Inflammatory macrophage treated with lipopolysaccharide for 1 hour (primary cell): ENCODE data around the gene SBNO2.

Experiments used
- DNase-seq, 2 donors: peaks; one replicate each; pipeline ENCODE4 v3.0.0-alpha.2; 2020 to 2022

Gene SBNO2

DNA sequence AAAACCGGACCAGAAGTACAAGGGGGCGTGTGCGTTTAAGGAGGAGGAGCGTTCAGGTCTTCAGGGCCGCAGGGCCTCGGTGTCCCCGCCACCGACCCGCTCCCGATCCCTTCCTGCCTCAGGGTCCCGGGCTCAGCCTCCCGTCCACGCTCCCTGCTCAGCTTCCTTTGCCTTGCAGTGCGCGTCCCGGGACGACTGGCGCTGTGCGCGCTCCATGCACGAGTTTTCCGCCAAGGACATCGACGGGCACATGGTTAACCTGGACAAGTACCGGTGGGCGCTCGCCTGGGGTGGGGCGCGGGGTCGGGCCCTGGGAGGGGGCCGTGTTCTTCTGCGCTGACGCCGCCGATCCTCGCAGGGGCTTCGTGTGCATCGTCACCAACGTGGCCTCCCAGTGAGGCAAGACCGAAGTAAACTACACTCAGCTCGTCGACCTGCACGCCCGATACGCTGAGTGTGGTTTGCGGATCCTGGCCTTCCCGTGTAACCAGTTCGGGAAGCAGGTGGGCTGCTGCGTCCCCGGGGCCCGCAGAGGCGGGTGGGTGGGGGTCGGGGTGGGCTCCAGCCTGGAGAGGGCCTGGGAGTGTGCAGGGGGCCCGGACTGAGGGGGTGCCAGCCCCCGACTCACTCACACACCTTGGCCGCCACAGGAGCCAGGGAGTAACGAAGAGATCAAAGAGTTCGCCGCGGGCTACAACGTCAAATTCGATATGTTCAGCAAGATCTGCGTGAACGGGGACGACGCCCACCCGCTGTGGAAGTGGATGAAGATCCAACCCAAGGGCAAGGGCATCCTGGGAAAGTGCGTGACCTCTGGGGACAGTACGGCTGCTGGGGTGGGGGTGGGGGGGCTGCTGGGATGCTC lies 68.8 kb downstream of the SBNO2 start:
- DNase-seq: no peak

DNA sequence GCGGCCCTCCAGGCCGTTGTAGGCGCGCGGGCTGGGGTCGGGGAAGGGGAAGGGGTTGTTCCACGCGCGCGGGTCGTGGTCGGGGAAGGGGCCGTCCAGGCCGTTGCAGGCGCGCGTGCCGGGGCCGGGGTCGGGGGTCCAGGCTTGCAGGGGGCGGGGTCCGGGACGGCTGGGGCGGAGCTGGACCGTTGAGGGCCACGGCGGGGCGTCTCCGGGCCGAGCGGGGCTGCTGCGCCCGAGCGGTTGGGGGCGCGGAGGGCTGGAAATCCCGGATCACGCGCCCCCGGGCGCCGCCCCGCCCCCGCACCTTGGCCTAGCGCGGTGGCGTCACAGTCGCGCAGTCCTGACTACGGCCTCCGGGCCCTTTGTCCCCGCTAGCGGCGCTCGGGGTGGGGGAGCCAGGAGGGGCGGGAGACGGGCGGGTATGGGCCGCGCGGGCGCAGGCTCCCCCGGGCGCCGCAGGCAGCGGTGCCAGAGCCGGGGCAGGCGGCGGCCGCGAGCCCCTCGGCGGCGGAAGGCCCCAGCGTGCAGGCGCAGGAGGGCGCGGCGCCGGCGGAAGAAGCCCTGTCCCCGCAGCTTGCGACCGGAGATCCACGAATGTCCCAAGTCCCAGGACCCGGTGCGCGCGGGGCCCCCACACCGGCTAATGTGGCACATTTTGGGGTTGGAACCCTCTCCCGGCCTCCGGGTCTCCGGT lies 69.6 kb downstream of the SBNO2 start:
- peak; percentile 89 to 90 for DNase-seq

DNA sequence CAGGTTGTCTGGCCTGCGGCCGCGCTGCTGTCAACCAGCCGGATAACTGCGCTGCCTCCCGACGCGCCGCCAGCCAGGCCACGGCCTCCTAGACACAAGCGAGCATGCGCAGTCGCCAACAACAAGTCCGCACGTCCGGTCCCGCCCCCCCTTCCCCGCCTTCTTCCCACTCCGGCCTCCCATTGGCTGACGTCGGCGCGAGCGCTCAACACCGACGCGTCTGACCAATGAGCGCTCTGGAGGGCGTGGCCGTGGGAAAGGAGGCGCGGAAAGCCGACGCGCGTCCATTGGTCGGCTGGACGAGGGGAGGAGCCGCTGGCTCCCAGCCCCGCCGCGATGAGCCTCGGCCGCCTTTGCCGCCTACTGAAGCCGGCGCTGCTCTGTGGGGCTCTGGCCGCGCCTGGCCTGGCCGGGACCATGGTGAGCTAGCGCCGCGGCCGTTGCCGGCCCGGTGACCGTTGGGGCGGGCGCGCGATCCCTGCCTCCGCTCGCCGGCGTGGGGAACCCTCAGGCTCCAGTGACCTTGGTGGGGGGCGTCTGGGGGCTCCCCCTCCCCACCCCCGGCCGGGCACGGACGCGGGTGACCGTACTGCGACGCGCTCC lies 70.3 kb downstream of the SBNO2 start, which contains the start of gene GPX4:
Gene GPX4, plus strand, starts transcription at position 287 of the 603 bp plus-strand sequence. Its CDS starts 50 bp downstream, at position 337.
- peak; percentile 99 for DNase-seq

DNA sequence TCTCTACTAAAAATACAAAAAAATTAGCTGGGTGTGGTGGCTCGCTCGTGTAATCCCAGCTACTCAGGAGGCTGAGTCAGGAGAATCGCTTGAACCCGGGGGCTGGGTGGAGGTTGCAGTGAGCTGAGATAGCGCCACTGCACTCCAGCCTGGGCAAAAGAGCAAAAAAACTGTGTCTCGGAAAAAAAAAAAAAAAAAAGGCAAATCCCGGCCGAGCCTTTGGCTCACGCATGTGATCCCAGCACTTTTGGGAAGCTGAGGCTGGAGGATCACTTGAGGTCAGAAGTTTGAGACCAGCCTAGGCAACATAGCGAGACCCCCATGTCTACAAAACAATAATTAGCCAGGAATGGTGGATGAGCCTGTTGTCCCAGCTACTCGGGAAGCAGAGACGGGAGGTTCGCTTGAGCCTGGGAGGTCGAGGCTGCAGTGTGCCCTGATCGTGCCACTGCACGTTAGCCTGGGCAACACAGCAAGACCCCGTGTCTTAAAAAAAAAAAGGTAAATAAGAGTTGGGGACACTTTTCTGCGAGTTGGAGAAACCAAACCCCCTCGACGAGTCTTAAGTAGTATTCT lies 70.8 kb downstream of the SBNO2 start:
- no peak for DNase-seq

DNA sequence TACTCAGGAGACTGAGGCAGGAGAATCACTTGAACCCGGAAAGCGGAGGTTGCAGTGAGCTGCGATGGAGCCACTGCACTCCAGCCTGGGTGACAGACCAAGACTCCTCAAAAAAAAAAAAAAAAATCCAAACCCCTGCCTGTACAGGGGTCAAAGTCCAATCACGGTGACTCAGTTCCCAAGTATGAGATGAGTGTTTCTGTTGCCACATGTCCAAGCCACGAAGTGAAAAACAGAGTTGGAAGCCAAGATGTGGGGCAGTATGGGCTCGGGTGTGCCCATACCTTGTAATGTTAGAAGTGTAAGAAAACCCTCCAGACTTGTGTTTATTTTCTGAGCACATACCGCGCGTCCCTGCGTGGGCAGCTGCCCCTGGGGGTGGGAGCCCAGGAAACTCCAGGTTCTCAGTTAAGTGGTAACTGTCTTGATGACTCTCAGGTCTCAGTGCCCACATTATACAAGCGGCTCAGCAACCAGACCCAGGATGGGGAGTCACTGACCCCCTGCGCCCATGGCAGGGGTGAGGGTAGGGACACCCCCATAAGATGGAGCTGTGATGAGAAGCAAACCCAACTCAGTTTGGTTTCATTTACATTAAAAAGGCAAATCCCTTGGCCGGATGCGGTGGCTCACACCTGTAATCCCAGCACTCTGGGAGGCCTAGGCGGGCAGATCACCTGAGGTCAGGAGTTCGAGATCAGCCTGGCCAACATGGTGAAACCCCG lies 71.5 kb downstream of the SBNO2 start:
- peak; percentile 68 to 87 for DNase-seq

DNA sequence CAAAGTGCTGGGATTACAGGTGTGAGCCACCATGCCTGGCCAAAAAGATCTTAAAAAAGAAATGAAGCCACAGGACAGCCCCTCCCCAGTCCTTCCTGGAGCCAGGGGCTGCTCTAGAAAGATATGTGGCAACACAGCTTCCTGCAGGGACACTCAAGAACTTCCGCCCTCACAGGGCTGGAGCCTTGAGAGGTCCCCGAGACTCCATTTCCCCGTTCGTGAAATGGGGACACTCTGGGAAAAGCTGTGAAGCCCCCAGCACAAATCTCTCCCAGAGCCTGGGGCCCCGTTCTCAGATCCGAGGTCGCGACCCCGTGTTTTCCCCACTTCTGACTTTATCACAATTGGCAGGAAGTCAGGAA lies 72.8 kb downstream of the SBNO2 start:
- DNase-seq: peak; percentile 54 to 76

DNA sequence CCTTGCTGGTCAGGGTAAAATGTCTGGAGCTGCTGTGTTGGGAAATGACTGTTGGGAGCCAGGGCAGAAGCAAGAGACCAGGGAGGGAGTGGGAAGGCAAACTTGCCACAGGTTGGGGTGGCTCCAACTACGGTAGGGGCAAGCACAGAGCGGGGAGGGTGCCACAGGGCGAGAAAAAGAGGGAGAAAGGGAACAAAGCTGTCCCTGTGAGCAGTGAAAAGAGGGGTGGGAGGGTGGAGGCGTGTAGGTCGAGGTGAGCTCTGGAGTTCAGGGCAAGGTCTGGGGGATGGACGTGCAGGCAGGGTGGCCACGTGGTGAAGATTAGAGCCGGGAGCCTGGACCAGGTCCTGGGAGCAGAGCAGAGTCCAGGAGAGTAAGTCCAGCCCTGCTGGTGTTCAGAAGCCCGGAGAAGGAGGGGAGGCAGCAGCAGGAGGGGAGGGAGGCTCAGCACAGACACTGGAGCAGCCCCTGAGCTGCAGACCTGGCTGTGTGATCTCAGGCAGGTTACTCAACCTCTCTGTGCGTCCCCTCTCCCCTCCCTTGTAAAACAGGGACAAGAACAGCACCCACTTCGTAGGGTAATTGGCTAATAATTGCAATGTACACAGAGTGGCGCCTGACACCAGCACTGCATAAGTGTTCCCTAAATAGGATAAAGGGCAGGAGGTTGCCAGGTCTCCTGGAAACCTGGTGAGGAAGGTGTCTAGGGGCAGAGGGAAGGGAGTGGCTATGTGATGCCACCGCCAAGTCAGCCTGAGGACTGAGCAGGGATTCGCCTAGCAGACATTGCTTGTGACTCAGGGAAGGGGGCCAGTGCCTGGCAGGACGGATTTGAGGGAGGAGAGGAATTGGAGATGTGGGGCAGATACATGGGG lies 75.7 kb downstream of the SBNO2 start:
- DNase-seq: no peak

DNA sequence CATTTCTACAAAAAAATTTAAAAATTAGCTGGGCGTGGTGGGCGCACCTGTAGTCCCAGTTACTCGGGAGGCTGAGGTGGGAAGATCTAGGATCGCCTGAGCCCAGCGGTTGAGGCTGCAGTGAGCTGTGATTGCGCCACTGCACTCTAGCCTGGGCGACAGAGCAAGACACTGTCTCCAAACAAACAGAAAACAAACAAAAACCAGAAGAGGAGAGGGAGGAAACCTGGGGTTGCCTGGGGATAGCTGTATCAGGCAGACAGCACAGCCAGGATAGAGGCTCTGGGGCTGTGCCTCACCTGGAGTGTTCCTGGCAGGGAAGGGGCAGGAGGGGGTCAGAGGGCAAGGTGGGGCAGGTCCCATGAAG lies 76.3 kb downstream of the SBNO2 start:
- no peak for DNase-seq

DNA sequence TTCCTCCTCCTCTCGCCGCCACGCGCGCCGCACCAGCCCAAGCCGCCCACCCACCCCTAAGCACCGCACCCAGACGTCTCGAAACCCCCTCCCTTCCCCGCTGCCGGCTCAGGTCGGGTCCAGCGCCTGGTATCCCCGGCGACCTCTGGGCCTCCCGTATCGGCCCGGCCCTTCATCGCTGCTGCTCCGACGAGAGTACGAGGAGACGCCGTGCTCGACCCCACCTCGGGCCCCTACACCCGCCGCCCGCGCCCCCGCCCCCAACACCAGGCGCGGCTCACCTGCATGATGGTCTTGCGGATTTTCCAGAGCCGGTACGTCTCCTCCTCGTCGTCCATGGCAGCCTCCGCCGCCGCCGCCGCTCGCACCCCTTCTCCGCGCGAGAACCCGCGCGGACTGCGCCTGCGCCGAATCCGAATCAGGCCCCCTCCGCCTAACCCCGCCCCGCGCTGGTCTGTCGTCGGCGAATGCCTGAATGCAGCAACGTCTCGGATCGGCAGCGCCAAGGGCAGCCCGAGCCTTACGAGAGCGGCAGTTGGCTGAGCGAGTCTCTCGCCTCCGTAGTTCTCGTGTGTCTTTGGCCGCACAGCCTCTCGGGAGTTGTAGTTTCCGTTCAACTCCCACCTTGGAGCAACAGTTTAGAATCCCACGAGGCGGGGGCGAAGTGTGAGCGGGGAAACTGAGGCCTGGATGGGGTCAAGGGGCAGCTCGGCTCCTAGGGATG lies 78.9 kb downstream of the SBNO2 start, which contains the start of gene POLR2E:
Gene POLR2E, minus strand, starts transcription at position 398 of the 724 bp plus-strand sequence. Its CDS starts 60 bp downstream, at position 338.
- DNase-seq: peak; percentile 95 to 99

DNA sequence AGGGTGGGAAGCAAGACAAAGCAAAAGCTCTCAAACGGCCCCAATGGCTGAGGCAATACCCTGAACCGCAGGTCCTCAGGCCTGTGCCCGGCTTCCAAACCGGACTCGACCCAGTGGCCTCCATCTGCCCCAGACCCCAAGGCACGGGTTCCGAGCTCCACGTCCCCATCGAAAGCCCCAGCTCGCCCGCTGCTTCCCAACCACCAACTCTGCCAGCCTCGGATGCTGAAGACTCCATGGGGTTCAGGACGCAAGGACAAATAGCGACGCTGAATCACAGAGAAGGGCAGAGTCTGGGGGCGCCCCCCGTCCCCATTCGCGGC lies 79.5 kb downstream of the SBNO2 start:
- no peak for DNase-seq

DNA sequence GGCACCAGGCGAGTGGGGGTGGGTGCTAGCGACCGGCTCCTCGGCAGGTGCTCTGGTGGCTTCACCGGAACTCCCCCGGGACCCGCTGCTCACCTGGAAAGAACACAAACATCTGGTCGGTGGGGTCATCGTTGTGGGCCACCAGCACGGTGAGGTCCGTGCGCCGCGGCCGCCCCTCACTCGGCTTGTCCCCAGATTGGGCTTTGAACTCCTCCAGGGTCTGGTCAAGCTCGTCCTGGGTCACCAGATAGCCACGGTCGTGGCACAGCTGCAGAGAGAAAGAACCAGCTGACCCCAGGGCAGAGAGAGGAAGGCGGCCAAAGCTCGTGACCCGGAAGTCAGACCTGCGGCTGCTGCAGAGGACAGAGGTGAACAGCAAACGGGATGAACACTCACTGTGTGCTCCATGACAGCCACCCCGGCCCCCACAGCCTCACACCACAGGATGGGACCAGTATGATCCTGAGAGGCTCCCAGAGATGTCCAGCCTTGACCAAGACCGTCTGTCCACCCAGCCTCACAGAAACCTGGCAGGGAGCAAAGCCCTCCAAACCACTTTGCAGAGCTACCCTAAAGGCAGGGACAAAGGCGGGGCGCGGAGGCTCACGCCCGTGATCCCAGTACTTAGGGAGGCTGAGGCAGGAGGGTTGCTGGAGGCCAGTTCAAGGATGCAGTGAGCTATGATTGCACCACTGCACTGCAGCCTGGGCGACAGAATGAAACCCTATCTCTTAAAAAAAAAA lies 80.1 kb downstream of the SBNO2 start:
- DNase-seq: no peak

DNA sequence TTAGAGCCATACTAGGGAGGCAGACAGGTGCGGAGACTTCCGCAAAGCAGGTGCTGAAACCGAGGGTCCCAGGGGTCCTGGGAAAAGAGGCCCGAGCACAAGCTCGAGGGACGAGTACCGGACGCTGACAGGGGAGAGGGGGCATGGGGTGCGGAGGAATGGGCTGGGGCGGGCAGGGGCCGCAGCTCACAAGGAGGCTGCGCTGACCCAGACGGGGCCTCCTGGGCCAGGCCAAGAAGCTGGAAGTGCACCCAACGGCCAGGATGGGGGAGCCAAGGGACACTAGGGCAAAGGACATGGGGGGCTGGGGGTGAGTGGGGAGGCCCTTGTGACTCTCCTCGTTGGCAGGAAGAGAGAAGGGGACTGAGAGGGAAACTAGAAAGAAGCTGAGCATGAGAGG lies 80.7 kb downstream of the SBNO2 start:
- no peak for DNase-seq

DNA sequence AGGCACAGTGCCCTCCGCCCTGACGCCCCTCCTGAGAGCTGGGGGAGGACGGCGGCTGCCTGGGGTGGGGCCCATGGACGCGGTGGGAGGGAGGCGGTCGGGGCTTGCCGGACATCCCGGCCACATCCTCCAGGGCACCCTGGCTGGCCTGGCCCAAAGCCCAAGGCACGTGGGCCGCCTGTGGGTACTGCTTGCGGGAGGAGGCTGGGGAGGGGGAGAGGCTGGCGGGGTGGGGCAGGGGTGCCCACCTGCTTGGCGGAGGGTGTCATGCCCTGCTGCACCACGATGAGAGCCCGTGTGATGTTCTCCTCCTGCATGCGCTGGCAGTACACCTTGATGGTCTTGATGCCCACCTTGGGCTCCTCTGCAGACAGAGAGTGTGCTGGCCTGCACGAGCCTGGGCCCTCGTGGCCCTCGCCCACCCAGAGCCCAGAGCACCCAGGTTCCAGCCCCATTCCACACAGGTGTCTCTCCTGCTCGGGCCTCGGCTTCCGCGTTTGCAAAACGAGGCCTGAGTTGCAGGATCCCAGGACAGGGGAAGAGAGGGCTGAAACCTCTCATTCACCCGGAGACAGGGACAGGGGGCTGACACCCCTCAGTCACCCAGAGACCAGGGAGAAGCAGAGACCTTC lies 82.4 kb downstream of the SBNO2 start:
- no peak for DNase-seq

DNA sequence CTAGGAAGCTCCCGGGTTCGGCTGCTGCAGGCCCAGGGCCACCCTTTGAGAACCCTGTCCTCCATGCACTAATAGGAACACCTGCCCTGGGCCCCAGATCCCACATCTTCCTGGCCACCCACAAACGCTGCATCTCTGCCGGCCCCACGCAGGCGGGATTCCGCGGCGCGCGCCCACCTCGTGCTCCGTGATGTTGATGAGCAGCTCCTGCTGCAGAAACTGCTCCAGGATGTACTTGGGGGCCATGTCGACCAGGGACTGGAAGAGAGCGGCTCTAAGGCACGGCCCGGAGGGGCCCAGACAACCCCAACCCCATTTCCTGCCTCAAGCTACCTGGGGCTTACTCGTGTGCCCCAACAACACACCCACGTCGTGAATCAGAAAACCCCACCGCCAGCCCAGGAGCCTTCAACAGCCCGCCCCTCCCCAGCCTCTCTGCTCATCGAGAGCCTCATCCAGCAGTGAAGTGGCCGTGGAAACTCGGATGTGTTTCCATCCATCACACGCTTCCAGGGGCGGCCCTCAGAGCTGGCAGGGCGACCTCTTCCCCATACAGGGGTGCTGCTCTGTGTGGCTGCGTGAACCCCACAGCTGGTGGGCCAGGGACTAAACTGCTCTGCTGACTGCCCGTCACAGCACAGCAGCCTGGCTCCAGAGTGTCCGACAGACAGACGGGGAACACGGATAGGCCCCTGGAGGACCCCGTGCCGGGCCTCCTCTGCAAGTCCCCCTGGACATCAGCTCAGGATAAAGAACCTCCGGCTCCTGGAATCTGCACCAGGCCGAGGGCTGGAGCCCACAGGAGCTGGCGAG lies 83.1 kb downstream of the SBNO2 start:
- no peak for DNase-seq

DNA sequence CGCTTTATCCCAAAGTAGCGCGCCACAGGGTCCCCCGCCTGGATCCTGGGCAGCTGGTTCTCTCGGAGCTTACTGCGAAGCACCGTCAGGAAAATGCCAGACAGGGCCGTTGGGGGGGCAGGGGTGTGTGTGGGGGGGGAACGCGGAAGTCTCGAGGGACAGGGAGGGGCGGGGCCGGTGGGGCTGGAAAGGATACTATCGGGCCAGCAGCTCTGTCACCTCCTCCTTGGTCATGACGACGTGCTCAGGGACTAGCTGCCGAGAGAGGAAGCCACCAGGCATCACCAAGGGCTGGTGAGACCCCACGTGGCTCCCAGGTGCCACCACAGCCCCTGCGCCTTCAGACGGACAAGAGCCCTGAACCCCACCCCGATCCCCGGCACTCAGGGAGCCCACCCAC lies 84.2 kb downstream of the SBNO2 start:
- DNase-seq: no peak

DNA sequence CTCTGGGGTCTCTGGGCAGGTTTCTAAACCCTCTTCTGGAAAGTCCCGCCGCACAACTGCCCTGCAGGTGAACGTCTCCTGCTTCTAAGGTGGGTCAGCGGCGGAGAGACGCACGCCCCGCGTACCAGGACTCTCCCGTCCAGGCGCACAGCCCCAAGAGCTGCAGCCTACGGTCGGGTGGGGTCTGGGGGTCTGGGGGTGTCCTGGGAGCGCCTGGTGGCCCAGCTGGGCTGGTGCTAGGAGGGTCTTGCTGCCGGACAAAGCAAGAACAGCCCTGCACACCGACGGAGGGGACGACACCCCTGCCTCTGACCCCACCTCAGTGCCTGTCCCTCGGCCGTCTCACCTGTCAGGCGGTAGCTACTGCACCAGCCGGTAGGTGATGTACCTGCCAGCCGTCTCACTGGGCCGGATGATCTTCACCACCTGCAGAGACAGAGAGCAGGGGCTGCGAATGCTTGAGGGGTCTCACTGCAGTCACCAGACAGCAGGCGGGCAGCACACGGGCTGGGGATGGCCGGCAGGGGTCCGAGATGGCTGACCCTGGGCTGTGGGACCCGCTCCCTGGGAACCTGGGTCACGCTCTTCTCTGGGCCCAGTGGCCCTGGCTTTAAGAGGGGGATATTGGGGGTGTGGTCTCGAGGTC lies 84.8 kb downstream of the SBNO2 start:
- no peak for DNase-seq

DNA sequence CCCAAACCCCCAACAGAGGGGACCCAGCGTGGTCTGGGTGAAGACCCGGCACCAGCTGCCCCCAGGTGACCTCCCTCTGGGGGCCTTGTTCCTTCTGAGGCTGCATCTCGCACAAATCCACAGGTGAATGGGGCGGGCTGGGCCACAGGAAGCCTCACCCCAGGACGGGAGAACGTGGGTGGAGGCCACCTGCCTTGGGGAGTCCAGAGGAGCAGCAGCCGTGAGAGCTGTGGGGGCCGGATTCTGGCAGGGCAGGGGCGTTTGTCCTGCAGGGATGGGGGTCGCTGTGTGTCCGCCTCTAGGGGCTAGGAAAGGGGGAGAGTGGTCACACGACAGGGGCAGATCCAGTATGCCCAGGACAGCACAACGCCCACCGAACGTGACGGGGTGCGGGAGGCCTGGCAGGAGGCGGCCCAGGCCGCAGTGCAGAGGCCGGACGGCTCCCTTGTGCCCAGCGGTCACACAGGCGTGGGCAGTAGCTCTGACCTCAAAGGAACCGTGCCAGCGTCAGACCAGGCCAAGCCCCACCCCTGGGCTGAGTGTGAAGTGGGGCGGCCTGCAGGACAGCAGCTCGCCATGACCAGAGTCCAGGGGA lies 85.6 kb downstream of the SBNO2 start:
- DNase-seq: peak; percentile 59

DNA sequence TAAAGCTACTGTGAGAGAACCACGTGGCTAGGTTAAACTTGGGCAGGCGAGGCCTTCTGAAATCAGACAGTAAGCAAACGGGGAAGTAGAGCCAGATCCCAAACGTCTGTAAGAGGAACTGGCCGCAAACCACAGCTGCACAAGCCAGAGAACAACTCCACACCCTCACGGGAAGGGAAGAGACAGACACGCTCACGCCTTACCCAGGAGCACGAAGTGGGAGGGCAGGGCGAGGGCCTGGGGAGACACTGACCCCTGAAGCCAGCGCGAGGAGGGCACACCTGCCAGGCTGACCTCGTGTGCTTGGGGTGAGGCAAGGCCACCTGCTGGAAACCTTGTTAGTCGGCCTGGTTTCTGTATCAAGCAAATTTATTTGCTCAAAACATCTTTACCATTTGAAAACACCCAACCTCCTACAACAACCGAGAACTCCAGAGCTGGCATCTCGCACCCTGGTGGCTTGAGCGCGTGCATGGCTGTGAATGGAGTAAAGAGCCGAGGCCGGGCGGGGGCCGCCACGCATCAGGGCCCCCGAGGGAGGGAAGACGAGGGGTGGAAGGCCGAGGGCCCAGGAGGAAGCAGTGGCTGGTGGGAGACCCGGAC lies 86.2 kb downstream of the SBNO2 start:
- DNase-seq: peak; percentile 86 to 92
